ENCODE data around the gene LHCGR.

LHCGR gene

GRCh38 chr2:48755473-48755872 lies at the start of gene LHCGR:
LHCGR (minus strand) TSS chr2:48755724; CDS start chr2:48755671, 53 bp downstream.
- no peak for DNase-seq

GRCh38 chr2:48799601-48800000 lies 44.1 kb upstream of the LHCGR start:
- DNase-seq, result no peak

GRCh38 chr2:48795065-48795464 lies 39.5 kb upstream of the LHCGR start:
- DNase-seq, result no peak

- DNase-seq, result no peak
These were observed 38.1 kb upstream of the LHCGR start for GRCh38 chr2:48793671-48794070.

GRCh38 chr2:48792030-48792429 lies 36.5 kb upstream of the LHCGR start:
- no peak for DNase-seq

- DNase-seq, result no peak
These were observed 35.1 kb upstream of the LHCGR start for GRCh38 chr2:48790407-48791170.

GRCh38 chr2:48787580-48787979 lies 32.1 kb upstream of the LHCGR start:
- DNase-seq, result no peak

- DNase-seq, result no peak
These were observed 25.8 kb upstream of the LHCGR start for GRCh38 chr2:48781366-48781765.

GRCh38 chr2:48779019-48779716 lies 23.6 kb upstream of the LHCGR start:
- no peak for DNase-seq

GRCh38 chr2:48774251-48774650 lies 18.7 kb upstream of the LHCGR start:
- DNase-seq, result no peak

GRCh38 chr2:48771241-48772014 lies 15.9 kb upstream of the LHCGR start:
- no peak for DNase-seq

GRCh38 chr2:48770181-48770580 lies 14.7 kb upstream of the LHCGR start:
- DNase-seq, result no peak

- DNase-seq, result no peak
These were observed 13.1 kb upstream of the LHCGR start for GRCh38 chr2:48768669-48769068.

GRCh38 chr2:48767330-48767729 lies 11.8 kb upstream of the LHCGR start:
- no peak for DNase-seq

GRCh38 chr2:48760826-48761225 lies 5.3 kb upstream of the LHCGR start:
- DNase-seq, result no peak

GRCh38 chr2:48759682-48760081 lies 4.2 kb upstream of the LHCGR start:
- no peak for DNase-seq

GRCh38 chr2:48756289-48756688 lies 765 bp upstream of the LHCGR start:
- no peak for DNase-seq

GRCh38 chr2:48754874-48755273 lies 650 bp downstream of the LHCGR start:
- DNase-seq, result no peak

GRCh38 chr2:48753228-48753627 lies 2.3 kb downstream of the LHCGR start:
- DNase-seq, result no peak

GRCh38 chr2:48750128-48750739 lies 5.3 kb downstream of the LHCGR start:
- no peak for DNase-seq

- DNase-seq, result no peak
These were observed 6.0 kb downstream of the LHCGR start for GRCh38 chr2:48749291-48750127.

GRCh38 chr2:48747319-48747718 lies 8.2 kb downstream of the LHCGR start:
- DNase-seq, result no peak

Measured in NCI-H1930 (cell line).